Measurements from ENCODE around the gene SHROOM4. TPM values are rescaled to one million over a fixed set of nuclear protein-coding genes. Genes with fewer than 3 reads are reported as not detected.
A peak's percentile ranks its signal among the peaks of the same experiment; 100 is the strongest.

SHROOM4 gene
- total and polyA plus RNA-seq, 2 of the 13 experiments (the other 11 are each of a cell fraction or from before 2014, with no cell fraction given): 0.08 to 0.18 TPM

DNA sequence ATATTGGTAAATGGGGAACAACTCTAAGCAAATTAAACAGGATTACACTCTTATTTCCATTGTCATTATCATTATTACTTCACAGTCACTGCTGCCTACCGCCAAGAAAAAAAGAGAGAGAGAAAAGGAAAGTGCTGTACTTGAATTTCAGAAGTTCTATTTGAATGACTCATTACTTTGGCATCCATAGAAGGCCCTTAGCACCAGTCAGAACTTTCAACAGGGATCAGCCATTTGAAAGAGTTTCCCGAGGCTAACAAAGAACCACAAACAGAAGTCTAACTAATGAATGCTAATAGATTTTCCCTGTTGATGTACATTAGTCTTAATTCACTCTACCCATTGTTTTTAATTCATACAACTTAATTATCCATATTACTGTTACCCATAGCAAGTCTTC, 116.3 kb downstream of the SHROOM4 start (continued):
- TF ChIP-seq, protein P1, sequence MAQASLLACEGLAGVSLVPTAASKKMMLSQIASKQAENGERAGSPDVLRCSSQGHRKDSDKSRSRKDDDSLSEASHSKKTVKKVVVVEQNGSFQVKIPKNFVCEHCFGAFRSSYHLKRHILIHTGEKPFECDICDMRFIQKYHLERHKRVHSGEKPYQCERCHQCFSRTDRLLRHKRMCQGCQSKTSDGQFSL (CRISPR knock-in tag; IDR thresholded peaks at IDR 0.05): no peak
- no peak for TF ChIP-seq ZNF883 (CRISPR knock-in tag; IDR thresholded peaks at IDR 0.05; ENCODE audit: not compliant biosample characterization)

DNA sequence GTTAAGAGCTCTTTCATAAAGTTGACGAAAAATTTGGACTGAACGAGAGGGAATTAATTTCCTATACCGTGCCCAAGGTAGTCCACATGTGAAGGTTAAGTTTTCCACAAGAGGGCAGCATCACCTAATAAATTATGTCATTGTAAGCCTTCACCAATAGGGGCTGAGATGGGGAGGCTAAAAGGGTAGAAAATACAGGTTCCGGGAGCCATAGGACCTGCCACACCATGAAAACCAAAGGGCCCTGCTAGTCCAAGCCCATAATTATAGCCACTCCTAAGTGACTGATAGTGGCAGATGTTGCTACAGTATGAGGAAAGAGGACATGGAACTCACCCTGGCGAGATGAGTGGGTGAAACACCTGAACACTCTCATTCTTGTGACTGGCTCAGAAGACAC, 122.2 kb downstream of the SHROOM4 start:
- peak; percentile 87 for ATAC-seq
- 21% methylated on average over 4 of the region's 5 CpGs for WGBS (ENCODE audit: low lambda C conversion rate)
- H3K4me3 ChIP-seq (replicated peaks in 1 of 3; ENCODE audit: insufficient read depth in 1 of 3, low read depth in 2 of 3, low read length in 3 of 3): no peak overlapping the region
- no peaks in the 10 kb centered on the region for H3K4me1 ChIP-seq (ENCODE audit: insufficient read depth, low read length)
- H3K9me3 ChIP-seq (ENCODE audit: low read length): no peaks in the 10 kb centered on the region
- no peak overlapping the region for H3K9ac ChIP-seq (ENCODE audit: insufficient read depth, low read depth, low read length)
- no peak overlapping the region for H3K4me2 ChIP-seq (ENCODE audit: low read depth, low read length)
- peak; percentile 56 for FAIRE-seq
- intact Hi-C loops (cut with micrococcal nuclease; ENCODE audit: unreplicated experiment): loop anchor here (1.0 to 5.0 kb wide), 2 partner anchors 211 to 230 kb away; no protein-coding TSS in a partner anchor
- CTCF ChIA-PET (ENCODE audit: low intra/inter-chr PET ratio, low total read pairs): interaction anchor here (1.7 to 2.2 kb wide), 2 partner anchors 212 to 297 kb away, joined by 3 to 10 read pairs; no protein-coding TSS in a partner anchor
- in situ Hi-C loops (cut with HindIII; ENCODE audit: extremely low pct_ligation_motif_present, low pct_unique_long_range_greater_than_20kb): no loop called here
- TF ChIP-seq, protein P2, sequence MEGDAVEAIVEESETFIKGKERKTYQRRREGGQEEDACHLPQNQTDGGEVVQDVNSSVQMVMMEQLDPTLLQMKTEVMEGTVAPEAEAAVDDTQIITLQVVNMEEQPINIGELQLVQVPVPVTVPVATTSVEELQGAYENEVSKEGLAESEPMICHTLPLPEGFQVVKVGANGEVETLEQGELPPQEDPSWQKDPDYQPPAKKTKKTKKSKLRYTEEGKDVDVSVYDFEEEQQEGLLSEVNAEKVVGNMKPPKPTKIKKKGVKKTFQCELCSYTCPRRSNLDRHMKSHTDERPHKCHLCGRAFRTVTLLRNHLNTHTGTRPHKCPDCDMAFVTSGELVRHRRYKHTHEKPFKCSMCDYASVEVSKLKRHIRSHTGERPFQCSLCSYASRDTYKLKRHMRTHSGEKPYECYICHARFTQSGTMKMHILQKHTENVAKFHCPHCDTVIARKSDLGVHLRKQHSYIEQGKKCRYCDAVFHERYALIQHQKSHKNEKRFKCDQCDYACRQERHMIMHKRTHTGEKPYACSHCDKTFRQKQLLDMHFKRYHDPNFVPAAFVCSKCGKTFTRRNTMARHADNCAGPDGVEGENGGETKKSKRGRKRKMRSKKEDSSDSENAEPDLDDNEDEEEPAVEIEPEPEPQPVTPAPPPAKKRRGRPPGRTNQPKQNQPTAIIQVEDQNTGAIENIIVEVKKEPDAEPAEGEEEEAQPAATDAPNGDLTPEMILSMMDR (CRISPR knock-in tag; IDR thresholded peaks at IDR 0.05): peak; percentile 56
- TF ChIP-seq STAG1 (CRISPR knock-in tag; IDR thresholded peaks at IDR 0.05) (peak; percentile 61), RAD21 (CRISPR knock-in tag; IDR thresholded peaks at IDR 0.05) (0 out of 2 replicates have a peak, but pooled peaks have one; percentile 16), ATF7 (IDR thresholded peaks at IDR 0.05) (no peak), ATF7 (CRISPR knock-in tag; IDR thresholded peaks at IDR 0.05) (no peak), YEATS2 (CRISPR knock-in tag; IDR thresholded peaks at IDR 0.05; ENCODE audit: borderline replicate concordance) (no peak), CAMTA2 (CRISPR knock-in tag; IDR thresholded peaks at IDR 0.05; ENCODE audit: borderline replicate concordance) (no peak)
- TF ChIP-seq, protein P3, sequence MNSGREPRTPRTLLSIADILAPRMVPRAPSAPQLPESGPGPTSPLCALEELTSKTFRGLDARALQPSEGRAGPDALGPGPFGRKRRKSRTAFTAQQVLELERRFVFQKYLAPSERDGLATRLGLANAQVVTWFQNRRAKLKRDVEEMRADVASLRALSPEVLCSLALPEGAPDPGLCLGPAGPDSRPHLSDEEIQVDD (CRISPR knock-in tag; IDR thresholded peaks at IDR 0.05; ENCODE audit: borderline replicate concordance): no peak
- H3K79me2 ChIP-seq (ENCODE audit: insufficient read depth, low read length): no peaks in the 10 kb centered on the region
- H4K20me1 ChIP-seq (ENCODE audit: insufficient read depth, low read length): no peaks in the 10 kb centered on the region
- H3K36me3 ChIP-seq (replicated peaks in 1 of 2; ENCODE audit: control insufficient read depth in 1 of 2, insufficient read depth in 2 of 2, low read length in 2 of 2): no peaks in the 10 kb centered on the region
- no peaks in the 10 kb centered on the region for H3K27me3 ChIP-seq (ENCODE audit: control insufficient read depth in 1 of 2, insufficient read depth in 2 of 2, low read length in 2 of 2)
- peak; percentile 38 for DNase-seq (ENCODE audit: low spot score)
- POLR2A ChIA-PET: no interaction called here
- no peak overlapping the region for H2AFZ ChIP-seq (ENCODE audit: low read length)
- BruUV-seq (replicated peaks): no TSS peak
- no peak overlapping the region for H3K27ac ChIP-seq (ENCODE audit: extremely low read length, insufficient read depth, low read length)

Data from HepG2 (cell line).